Inferior parietal cortex (tissue), 1 donor: ENCODE measurements around the gene LRRC27.
"Not testable (repeated sequence)": the region's sequence is repeated elsewhere in the genome, so short reads cannot be mapped to it uniquely, and the experiment has no call there.

Experiments used
- DNase-seq: peaks from one replicate; pipeline ENCODE4 v3.0.0-alpha.2; 2016; ENCODE audit errors: extremely low spot score

LRRC27 gene

DNA sequence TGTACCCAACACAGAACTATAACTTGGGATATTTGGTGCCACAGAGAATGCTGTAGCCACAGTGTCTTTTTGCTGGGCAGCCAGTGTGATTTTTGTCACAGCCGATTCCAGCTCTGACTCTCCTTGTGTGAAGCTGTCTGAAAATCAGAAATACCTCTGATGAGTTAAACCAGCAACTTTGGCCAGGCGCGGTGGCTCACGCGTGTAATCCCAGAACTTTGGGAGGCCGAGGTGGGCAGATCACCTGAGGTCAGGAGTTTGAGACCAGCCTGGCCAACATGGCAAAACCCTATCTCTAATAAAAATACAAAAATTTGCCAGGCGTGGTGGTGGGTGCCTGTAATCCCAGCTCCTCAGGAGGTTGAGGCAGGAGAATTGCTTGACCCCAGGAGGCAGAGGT lies 5.9 kb downstream of the LRRC27 start:
- not testable (repeated sequence) for DNase-seq

DNA sequence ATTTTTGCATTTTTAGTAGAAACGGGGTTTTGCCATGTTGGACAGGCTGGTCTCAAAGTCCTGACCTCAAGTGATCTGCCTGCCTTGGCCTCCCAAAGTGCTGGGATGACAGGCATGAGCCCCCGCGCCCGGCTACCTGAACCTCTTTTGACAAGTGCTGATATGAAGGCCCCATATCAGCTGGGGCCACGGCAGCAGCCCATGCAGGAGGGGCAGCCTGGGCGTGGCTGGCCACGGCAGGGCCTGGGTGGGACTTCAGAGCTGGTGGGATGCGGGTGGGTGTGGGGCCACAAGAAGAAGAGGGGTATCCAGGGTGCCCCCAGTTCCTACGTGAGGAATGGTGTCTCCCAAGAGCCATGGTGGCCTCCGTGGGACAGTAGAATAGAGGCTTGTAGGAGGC lies 6.9 kb downstream of the LRRC27 start:
- DNase-seq: no peak

DNA sequence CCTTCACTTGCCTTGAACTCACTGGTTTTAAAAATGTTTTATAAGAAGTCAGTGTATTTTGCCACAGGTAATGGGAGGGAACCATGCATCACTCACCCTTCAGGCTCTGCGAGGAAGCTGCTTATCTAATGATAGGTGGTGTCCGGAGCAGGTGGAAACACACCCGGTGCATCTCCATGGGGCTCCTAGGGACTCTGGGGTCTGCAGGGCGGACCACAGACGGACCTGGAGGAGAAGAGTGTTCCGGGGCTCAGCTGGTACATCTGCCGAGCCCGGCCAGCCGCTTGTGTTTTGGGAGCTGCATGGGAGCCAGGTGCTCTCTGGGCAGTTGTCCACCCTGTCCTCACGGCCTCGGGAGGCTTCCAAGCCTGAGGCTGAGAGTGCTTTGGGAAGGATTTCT lies 7.3 kb downstream of the LRRC27 start:
- no peak for DNase-seq

DNA sequence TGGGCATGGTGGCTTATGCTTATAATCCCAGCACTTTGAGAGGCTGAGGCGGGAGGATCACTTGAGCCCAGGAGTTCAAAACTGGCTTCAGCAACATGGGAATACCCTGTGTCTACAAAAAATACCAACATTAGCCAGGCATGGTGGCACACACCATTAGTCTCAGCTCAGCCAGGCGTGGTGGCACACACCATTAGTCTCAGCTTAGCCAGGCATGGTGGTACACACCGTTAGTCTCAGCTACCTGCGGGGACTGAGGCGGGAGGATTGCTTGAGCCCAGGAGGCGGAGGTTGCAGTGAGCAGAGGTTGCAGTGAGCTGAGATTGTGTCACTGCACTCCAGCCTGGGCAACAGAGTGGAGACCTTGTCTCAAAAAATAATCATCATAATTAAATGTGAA lies 9.0 kb downstream of the LRRC27 start:
- no peak for DNase-seq

DNA sequence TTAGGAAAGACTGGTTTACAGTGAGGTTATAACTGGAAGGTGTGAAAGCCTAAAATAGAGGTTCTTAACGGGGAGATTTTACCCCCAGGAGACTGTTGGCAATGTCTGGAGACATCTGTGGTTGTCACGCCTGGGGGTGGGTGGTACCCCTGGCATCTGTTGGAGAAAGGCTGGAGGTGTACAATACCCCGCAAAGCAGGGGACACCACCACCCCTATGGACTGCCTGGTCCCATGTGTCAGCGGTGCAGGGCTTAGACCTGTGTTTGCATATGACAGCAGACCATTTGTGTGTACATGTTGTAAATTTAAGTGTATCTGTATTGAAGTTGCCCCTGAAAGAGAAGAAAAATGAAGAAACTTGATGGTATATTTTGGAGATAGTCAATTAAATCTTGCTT lies 9.8 kb downstream of the LRRC27 start:
- DNase-seq: no peak

DNA sequence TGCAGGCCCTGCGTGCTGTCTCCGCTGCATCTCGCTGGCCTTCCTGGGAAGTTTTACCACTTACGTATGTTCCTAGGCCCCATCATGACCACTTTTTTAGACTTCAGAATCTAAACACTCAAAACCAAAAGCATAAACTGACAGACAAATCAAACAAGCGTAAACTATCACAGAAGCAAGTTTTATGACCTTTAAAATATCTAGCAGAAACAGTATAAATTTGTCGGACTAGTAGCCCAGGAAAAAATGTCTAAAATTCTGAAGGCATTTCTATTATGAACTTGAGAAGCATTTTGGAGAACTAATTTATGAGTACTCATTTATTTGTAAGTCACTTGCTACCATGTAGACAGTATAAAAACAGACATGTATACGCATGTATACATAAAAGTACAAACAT lies 10.6 kb downstream of the LRRC27 start:
- DNase-seq: no peak

DNA sequence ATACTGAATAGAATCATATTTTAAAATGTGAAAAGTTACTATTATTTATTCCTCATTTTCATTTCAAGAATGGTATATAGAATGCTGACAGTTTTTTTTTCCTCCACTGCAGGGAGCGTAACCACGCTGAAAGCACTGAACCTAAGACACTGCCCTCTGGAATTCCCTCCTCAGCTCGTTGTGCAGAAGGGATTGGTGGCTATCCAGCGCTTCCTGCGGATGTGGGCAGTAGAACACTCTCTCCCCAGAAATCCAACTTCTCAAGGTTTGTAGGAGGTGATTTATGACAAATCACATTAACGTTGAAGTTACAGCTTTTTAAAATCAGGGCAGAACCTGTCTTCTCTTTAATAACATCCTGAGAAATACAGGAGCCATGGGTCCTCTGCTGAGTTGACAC lies 12.4 kb downstream of the LRRC27 start:
- no peak for DNase-seq

DNA sequence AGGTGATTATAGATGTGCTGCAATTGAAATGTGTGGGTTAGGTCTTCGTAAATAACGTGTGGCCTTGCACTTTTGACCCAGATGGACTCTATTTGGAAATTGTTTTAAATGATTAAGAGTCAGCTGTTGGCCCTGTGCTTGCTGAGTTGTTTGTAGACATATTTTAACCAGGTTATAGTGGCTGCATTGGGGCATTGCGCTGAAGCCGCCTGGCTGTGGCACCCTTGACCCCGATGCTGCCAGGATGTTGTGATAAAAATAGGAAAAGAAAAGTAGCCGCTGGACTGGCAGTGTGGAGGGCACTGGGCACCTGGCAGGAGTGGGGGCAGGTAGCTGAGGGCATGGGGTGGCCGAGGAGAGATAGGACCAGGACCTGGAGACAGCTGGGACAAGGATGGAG lies 13.4 kb downstream of the LRRC27 start:
- no peak for DNase-seq

DNA sequence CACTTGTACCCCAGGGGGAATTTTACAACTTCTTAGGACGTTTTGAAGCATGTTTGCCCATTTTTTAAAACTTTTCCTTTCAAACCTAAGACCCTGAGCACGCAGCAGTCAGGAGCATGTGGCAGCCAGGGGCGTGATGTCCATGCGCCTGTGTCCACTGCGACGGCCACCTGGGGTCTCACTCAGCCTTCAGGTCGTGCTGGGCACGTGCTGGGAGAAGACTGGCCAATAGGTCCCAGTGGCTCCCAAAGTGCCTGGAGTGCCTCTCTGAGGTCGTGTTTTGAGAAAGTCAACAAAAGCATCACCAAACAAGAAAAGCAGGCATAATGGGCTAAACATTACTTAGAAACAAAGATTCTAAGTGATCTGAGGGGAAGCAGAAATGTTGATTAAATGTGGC lies 14.8 kb downstream of the LRRC27 start:
- DNase-seq: no peak

DNA sequence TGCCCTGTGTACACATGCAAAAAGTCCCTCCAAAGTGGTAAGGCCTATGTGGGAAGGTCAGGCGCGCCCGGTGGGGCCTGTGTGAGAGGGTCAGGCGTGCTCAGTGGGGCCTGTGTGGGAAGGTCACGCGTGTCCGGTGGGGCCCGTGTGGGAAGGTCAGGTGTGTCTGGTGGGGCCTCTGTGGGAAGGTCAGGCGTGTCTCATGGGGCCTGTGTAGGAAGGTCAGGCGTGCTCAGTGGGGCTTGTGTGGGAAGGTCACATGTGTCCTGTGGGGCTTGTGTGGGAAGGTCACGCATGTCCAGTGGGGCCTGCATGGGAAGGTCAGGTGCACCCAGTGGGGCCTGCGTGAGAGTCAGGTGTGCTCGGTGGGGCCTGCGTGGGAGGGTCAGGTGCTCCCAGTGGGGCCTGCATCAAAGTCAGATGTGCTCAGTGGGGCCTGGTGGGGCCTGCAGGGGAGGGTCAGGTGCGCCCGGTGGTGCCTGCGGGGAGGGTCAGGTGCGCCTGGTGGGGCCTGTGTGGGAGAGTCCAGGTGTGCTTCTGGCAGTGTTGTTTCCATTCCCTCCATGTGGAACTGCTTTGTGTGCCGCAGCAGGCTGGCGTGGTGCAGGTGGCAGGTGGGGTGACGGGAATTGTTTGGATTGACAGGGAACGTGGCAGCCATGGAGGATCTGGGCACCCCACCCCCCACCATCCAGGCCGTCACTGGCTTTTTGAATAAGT lies 15.4 kb downstream of the LRRC27 start:
- DNase-seq: no peak

DNA sequence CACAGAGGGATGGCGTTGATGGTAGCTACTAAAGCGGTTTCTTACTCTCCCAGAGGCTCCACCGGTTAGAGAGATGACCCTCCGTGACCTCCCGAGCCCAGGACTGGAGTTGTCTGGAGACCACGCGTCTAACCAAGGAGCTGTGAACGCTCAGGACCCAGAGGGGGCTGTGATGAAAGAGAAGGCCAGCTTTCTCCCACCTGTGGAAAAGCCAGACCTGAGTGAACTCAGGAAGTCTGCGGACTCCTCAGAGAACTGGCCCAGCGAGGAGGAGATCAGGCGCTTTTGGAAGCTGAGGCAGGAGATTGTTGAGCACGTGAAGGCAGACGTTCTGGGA lies 15.9 kb downstream of the LRRC27 start:
- DNase-seq: no peak

DNA sequence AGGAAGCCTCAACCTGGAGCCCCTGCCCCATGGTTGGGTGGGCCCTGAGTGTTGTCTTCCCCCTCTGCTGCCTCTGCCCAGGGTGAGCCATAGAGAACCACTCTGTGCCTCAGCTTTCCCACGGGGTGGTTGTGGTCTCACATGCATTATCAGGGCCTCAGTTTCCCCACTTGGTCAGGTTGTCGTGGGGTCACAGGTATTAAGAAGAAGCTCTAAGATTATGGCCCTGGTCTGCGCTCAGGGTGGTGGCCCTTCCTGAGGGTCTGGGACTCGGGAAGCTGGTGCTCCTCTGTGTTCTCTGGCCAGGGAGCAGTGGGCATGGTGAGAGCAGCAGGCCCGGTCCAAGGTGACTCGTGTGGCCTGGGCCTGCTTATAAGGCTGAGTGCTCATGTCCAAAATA lies 17.8 kb downstream of the LRRC27 start:
- DNase-seq: no peak

DNA sequence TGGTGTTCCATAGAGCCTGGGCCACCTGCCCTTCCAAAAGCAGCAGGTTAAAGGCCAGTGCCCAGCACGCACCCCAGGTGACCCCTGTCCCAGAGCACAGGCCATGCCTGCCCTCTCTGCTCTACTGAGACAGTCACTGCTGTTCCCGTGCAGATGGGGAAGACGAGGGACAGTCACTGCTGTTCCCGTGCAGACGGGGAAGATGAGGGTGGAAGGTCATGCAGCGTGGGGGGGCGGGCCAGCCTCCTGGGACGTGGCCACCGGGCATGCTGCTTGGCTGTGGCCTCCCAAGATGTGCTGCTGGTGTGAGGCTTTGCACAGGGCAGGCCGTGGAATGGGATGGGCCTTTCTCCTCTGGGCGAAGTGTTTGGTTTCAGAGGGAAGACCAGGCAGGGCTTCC lies 18.4 kb downstream of the LRRC27 start:
- no peak for DNase-seq

DNA sequence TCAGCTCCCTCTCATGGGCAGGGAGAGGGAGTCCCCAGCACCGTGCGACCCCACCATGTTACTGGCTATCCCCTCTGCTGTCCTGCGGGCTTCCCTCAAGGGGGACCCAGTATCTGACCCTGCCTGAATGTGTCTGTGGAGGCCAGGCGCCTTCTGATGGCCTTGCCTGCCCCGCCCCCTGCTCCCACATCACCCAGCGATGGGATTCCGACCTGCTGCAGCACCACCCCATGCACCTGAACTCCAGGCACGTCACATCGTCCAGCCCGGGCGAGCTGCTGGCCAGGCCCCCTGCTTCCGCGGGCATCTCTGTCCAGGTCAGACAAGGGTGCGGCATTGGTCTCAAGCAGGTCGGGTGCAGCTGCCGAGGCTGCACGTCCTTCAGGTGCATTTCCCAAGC lies 19.0 kb downstream of the LRRC27 start:
- DNase-seq: no peak

DNA sequence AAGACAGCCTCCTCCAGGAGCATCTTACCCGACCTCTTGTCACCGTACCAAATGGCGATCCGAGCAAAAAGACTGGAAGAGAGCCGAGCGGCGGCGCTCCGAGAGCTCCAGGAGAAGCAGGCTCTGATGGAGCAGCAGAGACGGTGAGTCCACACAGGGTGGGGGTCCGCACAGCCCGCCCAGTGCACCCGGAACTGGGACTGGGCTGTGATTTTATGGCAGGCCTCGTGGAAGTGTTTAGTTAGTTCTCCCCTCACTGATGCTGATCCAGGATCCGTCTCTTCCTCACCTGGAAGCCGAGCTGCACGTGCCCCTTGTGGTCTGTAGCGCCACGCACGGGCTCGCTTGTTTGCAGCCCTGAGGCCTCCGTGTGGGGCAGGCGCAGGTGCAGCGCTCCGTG lies 19.6 kb downstream of the LRRC27 start:
- no peak for DNase-seq

DNA sequence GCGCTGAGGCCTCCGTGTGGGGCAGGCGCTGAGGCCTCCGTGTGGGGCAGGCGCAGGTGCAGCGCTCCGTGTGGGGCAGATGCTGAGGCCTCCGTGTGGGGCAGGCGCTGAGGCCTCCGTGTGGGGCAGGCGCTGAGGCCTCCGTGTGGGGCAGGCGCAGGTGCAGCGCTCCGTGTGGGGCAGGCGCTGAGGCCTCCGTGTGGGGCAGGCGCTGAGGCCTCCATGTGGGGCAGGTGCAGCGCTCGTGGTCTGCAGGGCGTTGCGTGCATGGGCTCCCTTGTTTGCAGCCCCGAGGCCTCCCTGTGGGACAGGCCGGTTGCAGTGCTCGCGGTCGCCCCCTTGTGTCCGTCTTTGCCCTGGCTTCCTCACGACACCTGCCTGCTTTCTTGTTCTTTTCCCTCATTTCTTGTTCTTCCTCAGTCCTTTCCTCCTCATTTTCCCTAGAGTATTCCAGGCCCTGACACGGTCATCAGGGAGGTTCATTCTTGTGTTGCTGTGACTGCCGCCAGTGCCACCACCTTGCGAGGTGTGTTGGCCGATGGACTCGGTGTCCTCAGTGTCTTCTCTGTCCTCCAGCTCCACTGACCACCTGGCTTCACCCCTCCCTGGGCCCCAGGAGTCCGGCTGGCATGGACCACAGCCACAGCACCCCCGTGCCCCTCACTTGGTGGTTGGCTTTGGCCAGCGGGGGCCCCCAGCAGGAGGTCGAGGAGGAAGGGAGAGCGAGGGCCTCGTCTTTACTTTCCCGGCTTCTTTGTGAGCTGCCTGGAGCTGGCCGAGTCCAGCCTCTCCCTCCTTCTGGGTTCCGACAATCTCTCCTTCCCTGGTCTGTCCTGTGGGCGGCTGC lies 20.7 kb downstream of the LRRC27 start:
- DNase-seq: peak; percentile 73

DNA sequence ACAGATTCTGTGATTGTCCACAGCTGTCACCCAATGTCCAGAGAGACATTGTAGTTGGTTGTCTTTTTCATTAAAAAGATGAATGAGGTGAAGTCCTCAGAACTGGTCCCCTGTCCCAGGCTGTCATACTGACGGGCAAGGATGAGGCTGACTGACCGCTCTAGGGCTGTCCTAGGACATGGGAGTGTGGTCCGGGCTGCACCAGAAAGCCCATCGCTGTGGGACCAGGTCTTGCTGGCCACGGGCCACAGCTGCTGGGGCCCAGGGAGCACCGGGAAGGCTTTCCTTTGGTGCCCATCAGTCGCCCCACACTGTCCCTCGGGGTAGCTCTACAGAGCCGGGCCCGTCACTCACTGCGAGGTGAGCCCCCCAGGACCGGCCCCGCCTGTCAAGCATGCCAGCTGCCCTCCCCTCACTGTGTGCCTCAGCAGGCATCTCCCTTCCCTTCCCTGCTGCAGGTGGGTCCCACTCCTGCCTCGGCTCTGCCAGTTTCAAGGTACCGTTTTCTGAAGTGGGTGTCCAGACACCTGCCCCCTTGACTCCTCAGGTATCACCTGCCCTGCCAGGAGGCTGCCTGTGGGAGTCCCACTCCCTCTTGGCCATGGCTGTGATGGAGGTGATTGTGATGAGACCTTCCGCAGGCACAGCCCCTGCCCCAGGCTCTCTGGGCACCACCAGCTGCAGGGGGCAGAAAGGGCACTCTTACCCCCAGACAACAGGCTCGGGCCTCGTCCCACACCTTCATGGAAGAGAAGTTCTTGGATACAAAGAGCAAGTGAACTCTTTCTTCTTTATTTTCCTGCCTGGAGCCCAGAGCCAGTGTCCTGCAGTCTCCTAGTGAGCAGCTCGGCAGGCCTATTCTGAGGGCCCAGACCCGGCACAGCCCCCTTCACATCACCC lies 21.7 kb downstream of the LRRC27 start:
- no peak for DNase-seq

DNA sequence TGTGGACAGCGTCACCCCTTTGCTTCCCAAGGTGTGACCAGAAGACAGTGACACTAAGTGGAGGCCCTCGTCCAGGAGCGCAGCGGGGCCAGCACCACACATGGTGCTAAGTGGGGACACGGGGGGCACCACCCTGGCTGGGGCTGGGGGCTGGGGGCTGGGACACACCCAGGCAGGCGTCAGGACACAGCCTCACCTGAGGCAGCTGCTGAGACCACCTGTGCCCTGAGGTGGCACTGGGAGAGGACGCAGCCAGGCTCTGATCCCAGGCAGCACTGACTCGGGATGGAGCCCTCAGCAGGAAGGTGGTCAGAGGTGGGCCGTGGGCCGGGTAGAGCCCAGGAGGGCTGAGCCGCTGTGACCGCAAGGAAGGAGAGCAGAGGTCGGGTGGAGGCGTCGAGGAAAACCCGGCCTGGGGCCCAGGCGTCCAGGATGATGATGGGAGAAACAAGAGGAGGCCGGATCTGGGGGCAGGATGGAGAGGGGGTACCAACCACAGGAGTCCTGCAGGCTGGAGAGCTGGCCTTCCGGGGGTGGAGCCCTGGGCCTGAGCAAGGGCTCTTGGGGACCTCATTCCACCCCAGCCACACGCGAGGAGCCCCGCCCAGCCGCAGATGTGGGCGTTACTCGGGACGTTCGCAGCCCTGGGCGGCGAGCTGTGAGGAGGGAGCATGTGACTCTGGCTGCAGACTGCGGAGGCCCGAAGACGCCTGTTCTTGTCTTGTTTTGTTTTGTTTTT lies 22.5 kb downstream of the LRRC27 start:
- DNase-seq: no peak

DNA sequence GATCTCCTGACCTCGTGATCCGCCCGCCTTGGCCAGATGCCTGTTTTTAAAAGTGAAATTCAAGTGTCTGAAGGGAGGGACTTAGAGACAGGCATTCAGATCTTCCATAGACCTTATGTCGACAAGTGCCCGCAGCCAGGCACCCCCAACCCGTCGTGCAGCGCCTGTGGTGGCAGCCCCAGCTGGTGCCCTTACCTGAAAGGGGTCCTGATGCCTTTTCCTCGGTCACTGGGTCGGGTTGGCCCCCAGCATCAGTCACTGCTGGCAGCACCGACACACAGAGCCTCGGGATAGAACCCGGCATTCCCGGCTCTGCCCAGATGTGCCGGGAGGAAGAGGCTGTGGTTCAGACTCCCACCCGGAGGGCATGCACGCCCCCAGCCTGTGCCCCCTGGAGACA lies 23.3 kb downstream of the LRRC27 start:
- DNase-seq: no peak

DNA sequence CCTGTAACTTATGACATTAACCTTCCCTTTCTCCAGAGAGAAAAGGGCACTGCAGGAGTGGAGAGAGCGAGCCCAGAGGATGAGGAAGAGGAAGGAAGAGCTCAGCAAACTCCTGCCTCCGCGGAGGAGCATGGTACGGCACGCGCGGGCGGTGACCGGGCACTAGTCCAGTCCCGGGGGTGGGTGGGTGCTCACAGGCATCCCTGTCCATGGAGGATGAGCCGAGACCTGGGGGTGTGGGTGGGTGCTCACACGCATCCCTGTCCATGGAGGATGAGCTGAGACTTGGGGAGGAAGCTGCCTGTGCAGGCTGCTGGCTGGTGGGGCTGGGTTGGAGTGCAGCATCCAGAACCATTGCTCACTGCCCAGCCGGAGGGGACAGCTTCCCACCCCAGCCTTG lies 23.8 kb downstream of the LRRC27 start:
- no peak for DNase-seq

DNA sequence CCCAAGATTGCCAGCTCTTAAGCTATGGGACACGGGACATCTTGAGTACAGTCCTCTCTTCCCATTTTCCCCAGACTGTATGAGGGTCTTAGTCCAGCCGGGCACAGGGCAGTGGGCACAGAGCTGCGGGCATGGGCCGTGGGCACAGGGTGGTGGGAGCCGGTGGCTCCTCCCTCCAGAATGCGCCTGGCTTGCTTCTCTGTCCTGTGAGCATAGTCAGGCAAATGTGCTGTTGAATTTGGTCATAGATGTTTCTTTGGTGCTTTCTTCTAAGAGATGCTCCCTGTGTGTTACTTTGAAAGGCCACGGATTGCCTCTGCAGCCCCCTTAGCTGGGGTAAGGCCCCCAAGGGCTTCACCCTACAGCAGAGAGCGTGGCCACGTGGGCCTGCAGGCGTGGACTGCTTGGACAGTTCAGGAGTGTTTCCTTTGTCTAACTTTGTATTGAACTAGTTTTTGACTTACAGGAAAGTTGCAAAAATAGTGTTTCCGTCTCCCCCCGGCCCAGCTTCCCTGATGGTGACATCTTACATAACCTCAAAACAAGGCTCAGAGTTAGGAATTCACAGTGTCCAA lies 24.7 kb downstream of the LRRC27 start:
- no peak for DNase-seq
